HepG2 (cell line): ENCODE measurements around the gene HAX1.

Experiments used
- CTCF ChIP-seq: sonication (generic); formaldehyde crosslinking; IDR thresholded peaks from 2 replicates; pipeline ENCODE4 v1.5.0; 2020; ENCODE audit warnings: mild to moderate bottlenecking, missing genetic modification reagents, moderate library complexity
- GATAD1 ChIP-seq: IDR thresholded peaks from 2 replicates; pipeline ENCODE4 v1.6.1; 2016; ENCODE audit warnings: missing genetic modification reagents, missing compliant biosample characterization
- IKZF1 ChIP-seq: fragments of 450-650 bp; IDR thresholded peaks from 2 replicates; pipeline ENCODE4 v1.7.1; 2016
- JUN ChIP-seq: sonication (generic); formaldehyde crosslinking; IDR thresholded peaks from 2 replicates; pipeline ENCODE4 v1.4.0; 2020; ENCODE audit warnings: mild to moderate bottlenecking, missing genetic modification reagents
- KDM5A ChIP-seq: fragments of 200-600 bp; sonication (generic); IDR thresholded peaks from 2 replicates; pipeline ENCODE4 v1.7.0; 2018; ENCODE audit warnings: antibody characterized with exemption, mild to moderate bottlenecking, low read length, borderline replicate concordance
- KLF6 ChIP-seq: IDR thresholded peaks from 2 replicates; pipeline ENCODE4 v1.8.0; 2016; ENCODE audit warnings: missing biosample characterization, missing genetic modification reagents
- PREB ChIP-seq: sonication (generic); formaldehyde crosslinking; IDR thresholded peaks from 2 replicates; pipeline ENCODE4 v1.4.0; 2020; ENCODE audit warnings: missing genetic modification reagents
- TP53 ChIP-seq: sonication (generic); formaldehyde crosslinking; conservative IDR thresholded peaks from 2 replicates; pipeline ENCODE4 v1.4.0; 2020; ENCODE audit warnings: missing genetic modification reagents
- ZNF746 ChIP-seq: sonication (generic); formaldehyde crosslinking; IDR thresholded peaks from 2 replicates; pipeline ENCODE4 v1.8.0; 2022; ENCODE audit warnings: mild to moderate bottlenecking, missing genetic modification reagents
- TF ChIP-seq, protein P1 (sequence below): sonication (generic); formaldehyde crosslinking; IDR thresholded peaks from 2 replicates; pipeline ENCODE4 v1.9.0; 2021; ENCODE audit warnings: missing genetic modification reagents, borderline replicate concordance

DNA sequence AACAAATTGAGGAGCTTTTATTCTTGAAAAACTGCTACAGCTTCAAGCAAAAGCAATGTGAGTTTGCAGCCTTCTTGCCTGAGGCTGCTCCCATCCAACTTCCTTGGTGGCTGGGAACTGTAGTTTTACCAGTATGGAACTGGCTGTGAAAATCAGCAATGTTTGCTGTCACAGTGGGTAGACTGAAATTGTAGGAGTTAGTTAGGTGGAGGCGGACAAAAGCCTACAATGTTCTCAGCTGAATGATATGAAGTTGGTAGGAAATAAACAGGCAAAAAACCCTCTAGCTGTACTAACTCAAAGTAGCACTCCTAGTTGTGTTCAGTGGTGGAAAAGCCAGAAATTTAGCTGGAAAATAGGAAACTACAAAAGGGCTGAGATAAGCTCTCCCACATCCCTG, 18.5 kb downstream of the HAX1 start:
- TF ChIP-seq CTCF (no peak), KDM5A (no peak), KLF6 (CRISPR knock-in tag) (no peak), ZNF746 (CRISPR knock-in tag) (no peak), IKZF1 (no peak), PREB (no peak), GATAD1 (no peak), JUN (no peak), TP53 (CRISPR knock-in tag) (no peak)
- TF ChIP-seq, protein P1, sequence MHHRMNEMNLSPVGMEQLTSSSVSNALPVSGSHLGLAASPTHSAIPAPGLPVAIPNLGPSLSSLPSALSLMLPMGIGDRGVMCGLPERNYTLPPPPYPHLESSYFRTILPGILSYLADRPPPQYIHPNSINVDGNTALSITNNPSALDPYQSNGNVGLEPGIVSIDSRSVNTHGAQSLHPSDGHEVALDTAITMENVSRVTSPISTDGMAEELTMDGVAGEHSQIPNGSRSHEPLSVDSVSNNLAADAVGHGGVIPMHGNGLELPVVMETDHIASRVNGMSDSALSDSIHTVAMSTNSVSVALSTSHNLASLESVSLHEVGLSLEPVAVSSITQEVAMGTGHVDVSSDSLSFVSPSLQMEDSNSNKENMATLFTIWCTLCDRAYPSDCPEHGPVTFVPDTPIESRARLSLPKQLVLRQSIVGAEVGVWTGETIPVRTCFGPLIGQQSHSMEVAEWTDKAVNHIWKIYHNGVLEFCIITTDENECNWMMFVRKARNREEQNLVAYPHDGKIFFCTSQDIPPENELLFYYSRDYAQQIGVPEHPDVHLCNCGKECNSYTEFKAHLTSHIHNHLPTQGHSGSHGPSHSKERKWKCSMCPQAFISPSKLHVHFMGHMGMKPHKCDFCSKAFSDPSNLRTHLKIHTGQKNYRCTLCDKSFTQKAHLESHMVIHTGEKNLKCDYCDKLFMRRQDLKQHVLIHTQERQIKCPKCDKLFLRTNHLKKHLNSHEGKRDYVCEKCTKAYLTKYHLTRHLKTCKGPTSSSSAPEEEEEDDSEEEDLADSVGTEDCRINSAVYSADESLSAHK (CRISPR knock-in tag), result no peak
